Natural killer cell (primary cell): ENCODE results near the gene KIF20B. TPM values are rescaled to one million over a fixed set of nuclear protein-coding genes. Genes with fewer than 3 reads are reported as not detected.

Source experiments
- ATAC-seq, 3 donors: fragments of 150-1000 bp in 2 of 3; fragments of 200-7000 bp in 1 of 3; cut with Tn5 transposase; 1 replicate in 1 of 3; 2 replicates in 2 of 3; pipeline ENCODE4 v1.10.0; 2021; ENCODE audit warnings: mild to moderate bottlenecking in 2 of 3, moderate library complexity in 2 of 3
- DNase-seq, 2 donors: peaks; one replicate each; pipeline versions ENCODE4 v3.0.0 to v3.0.0-alpha.2; 2013 to 2021; ENCODE audit warnings: mixed read lengths in 1 of 2
- H3K27ac ChIP-seq: one replicate; pipeline ENCODE4 v1.5.1; 2013; ENCODE audit warnings: mild to moderate bottlenecking, low read length
- H3K27me3 ChIP-seq: one replicate; pipeline ENCODE4 v1.6.1; 2013; ENCODE audit warnings: low read length; ENCODE audit not compliant: control insufficient read depth, insufficient read depth
- H3K36me3 ChIP-seq: one replicate; pipeline ENCODE4 v1.6.1; 2013; ENCODE audit warnings: low read length; ENCODE audit not compliant: control insufficient read depth, insufficient read depth
- H3K4me1 ChIP-seq: one replicate; pipeline ENCODE4 v1.6.1; 2013; ENCODE audit warnings: low read length; ENCODE audit not compliant: control insufficient read depth, insufficient read depth
- H3K4me3 ChIP-seq: one replicate; pipeline ENCODE4 v1.5.1; 2013; ENCODE audit warnings: low read length
- H3K9me3 ChIP-seq: one replicate; pipeline ENCODE4 v1.6.1; 2013; ENCODE audit warnings: low read length; ENCODE audit not compliant: control insufficient read depth, insufficient read depth
- H3K27ac Mint-ChIP-seq, 2 donors: one replicate each; pipeline ENCODE4 v1.8.0; 2022; ENCODE audit warnings: mild to moderate bottlenecking in 2 of 2, mixed read lengths in 2 of 2, moderate library complexity in 1 of 2
- H3K27me3 Mint-ChIP-seq, 2 donors: one replicate each; pipeline ENCODE4 v1.8.0; 2022; ENCODE audit warnings: low read depth in 2 of 2, mixed read lengths in 2 of 2
- H3K36me3 Mint-ChIP-seq: one replicate; pipeline ENCODE4 v1.8.0; 2022; ENCODE audit warnings: mixed read lengths
- H3K4me1 Mint-ChIP-seq, 2 donors: one replicate each; pipeline ENCODE4 v1.8.0; 2022; ENCODE audit warnings: mixed read lengths in 2 of 2
- H3K4me3 Mint-ChIP-seq: one replicate; pipeline ENCODE4 v1.8.0; 2022; ENCODE audit warnings: mild to moderate bottlenecking, moderate library complexity, mixed read lengths
- H3K9me3 Mint-ChIP-seq, 2 donors: one replicate each; pipeline ENCODE4 v1.8.0; 2022; ENCODE audit warnings: mixed read lengths in 2 of 2
- CTCF ChIP-seq: fragments of 200-600 bp; IDR thresholded peaks from one replicate; pipeline ENCODE4 v1.8.0; 2022; ENCODE audit warnings: antibody characterized with exemption
- WGBS: methylation state at CpG from one replicate; pipeline ENCODE4 v1.1.7; 2013; ENCODE audit warnings: missing lambda C conversion rate; ENCODE audit not compliant: insufficient coverage; 5-methylcytosine and 5-hydroxymethylcytosine counted together
- intact Hi-C: fragments of 100-400 bp; cut with micrococcal nuclease; formaldehyde crosslinking; loops from one replicate; pipeline ENCODE4 v1.14.2; 2022
- total RNA-seq, 4 donors: library from RNA; stranded (reverse); fragments of 120-200 nt in 1 of 4; gene quantifications; one replicate each; pipeline versions ENCODE4 v1.2.3 to v1.2.4, GENCODE V29; 2013 to 2022

The KIF20B gene
- total RNA-seq, 3 donors from 2014 or later (not counting 1 experiment from before 2014, with no cell fraction given) = 17.2 to 20.2 (median 17.3) TPM

- no peak for ATAC-seq
- H3K4me1 ChIP-seq = no peaks in the 10 kb centered on the region
- H3K27ac ChIP-seq = no peak overlapping the region
- H3K36me3 Mint-ChIP-seq = no peaks in the 10 kb centered on the region
- intact Hi-C loops = no loop called here
- H3K36me3 ChIP-seq = no peaks in the 10 kb centered on the region
- H3K27ac Mint-ChIP-seq = no peak overlapping the region
- no peaks in the 10 kb centered on the region for H3K9me3 Mint-ChIP-seq
- H3K27me3 Mint-ChIP-seq = peaks cover 16 to 29% of the 10 kb centered on the region in 2 donors
- no peak for DNase-seq
- 80% methylated on average over 5 of the region's 5 CpGs for WGBS
- H3K9me3 ChIP-seq = no peaks in the 10 kb centered on the region
- H3K27me3 ChIP-seq = no peaks in the 10 kb centered on the region
- peaks cover 0 to 6% of the 10 kb centered on the region in 2 donors for H3K4me1 Mint-ChIP-seq
- H3K4me3 ChIP-seq = no peak overlapping the region
- H3K4me3 Mint-ChIP-seq = no peak overlapping the region
- TF ChIP-seq CTCF = no peak
Observed at GRCh38 chr10:89683883-89684282, 17.5 kb upstream of the KIF20B start.

GRCh38 chr10:89684604-89685003, 16.8 kb upstream of the KIF20B start:
- intact Hi-C loops = no loop called here
- Mint-ChIP-seq H3K9me3 (no peaks in the 10 kb centered on the region), H3K36me3 (no peaks in the 10 kb centered on the region), H3K4me3 (no peak overlapping the region), H3K27ac (no peak overlapping the region), H3K27me3 (peaks cover 16 to 28% of the 10 kb centered on the region in 2 donors), H3K4me1 (peaks cover 0 to 6% of the 10 kb centered on the region in 2 donors)
- 93% methylated on average over 2 of the region's 2 CpGs for WGBS
- no peaks in the 10 kb centered on the region for H3K36me3 ChIP-seq
- H3K27ac ChIP-seq = no peak overlapping the region
- no peaks in the 10 kb centered on the region for H3K4me1 ChIP-seq
- ATAC-seq = no peak
- no peaks in the 10 kb centered on the region for H3K9me3 ChIP-seq
- H3K27me3 ChIP-seq = no peaks in the 10 kb centered on the region
- no peak for DNase-seq
- TF ChIP-seq CTCF = no peak
- H3K4me3 ChIP-seq = no peak overlapping the region

- no peak overlapping the region for H3K27ac ChIP-seq
- H3K36me3 Mint-ChIP-seq = no peaks in the 10 kb centered on the region
- no peaks in the 10 kb centered on the region for H3K27me3 ChIP-seq
- peaks cover 14 to 16% of the 10 kb centered on the region in 2 donors for H3K27me3 Mint-ChIP-seq
- H3K4me1 Mint-ChIP-seq = peaks cover 0 to 6% of the 10 kb centered on the region in 2 donors
- H3K4me3 ChIP-seq = no peak overlapping the region
- no peaks in the 10 kb centered on the region for H3K36me3 ChIP-seq
- no peaks in the 10 kb centered on the region for H3K4me1 ChIP-seq
- DNase-seq = no peak
- H3K9me3 ChIP-seq = no peaks in the 10 kb centered on the region
- no peak overlapping the region for H3K4me3 Mint-ChIP-seq
- H3K9me3 Mint-ChIP-seq = no peaks in the 10 kb centered on the region
- no peak overlapping the region for H3K27ac Mint-ChIP-seq
- WGBS = 46% methylated on average over 4 of the region's 4 CpGs
- ATAC-seq = peak in 1 of 3 donors; percentile 57
- TF ChIP-seq CTCF = no peak
- intact Hi-C loops = no loop called here
Observed at GRCh38 chr10:89685936-89686335, 15.5 kb upstream of the KIF20B start.

GRCh38 chr10:89690027-89690426, 11.4 kb upstream of the KIF20B start:
- Mint-ChIP-seq H3K36me3 (no peaks in the 10 kb centered on the region), H3K27ac (no peak overlapping the region), H3K27me3 (peaks cover 6 to 7% of the 10 kb centered on the region in 2 donors), H3K4me1 (peaks cover 0 to 6% of the 10 kb centered on the region in 2 donors), H3K4me3 (no peak overlapping the region), H3K9me3 (no peaks in the 10 kb centered on the region)
- H3K36me3 ChIP-seq = no peaks in the 10 kb centered on the region
- H3K4me3 ChIP-seq = no peak overlapping the region
- intact Hi-C loops = no loop called here
- no peaks in the 10 kb centered on the region for H3K4me1 ChIP-seq
- no peak for TF ChIP-seq CTCF
- ATAC-seq = no peak
- no peaks in the 10 kb centered on the region for H3K27me3 ChIP-seq
- no peaks in the 10 kb centered on the region for H3K9me3 ChIP-seq
- no peak overlapping the region for H3K27ac ChIP-seq
- WGBS = 92% methylated on average over 1 of the region's 2 CpGs
- no peak for DNase-seq
